NT2/D1 (cell line): ENCODE results near the gene BICDL1.

Experiments used
- DNase-seq: peaks from one replicate; pipeline ENCODE4 v3.0.0-alpha.2; 2011; ENCODE audit warnings: low read depth, low spot score
- H3K27me3 ChIP-seq: 2 replicates; pipeline ENCODE4 v1.6.0; 2011; ENCODE audit warnings: mild to moderate bottlenecking; ENCODE audit not compliant: insufficient read length, insufficient read depth
- H3K36me3 ChIP-seq: 2 replicates; pipeline ENCODE4 v1.6.1; 2011; ENCODE audit warnings: mild to moderate bottlenecking, low read length, mixed read lengths; ENCODE audit not compliant: insufficient read depth, insufficient read length
- H3K4me1 ChIP-seq: 2 replicates; pipeline ENCODE4 v1.5.1; 2011; ENCODE audit not compliant: insufficient read depth, insufficient read length
- H3K4me3 ChIP-seq: 2 replicates; pipeline ENCODE4 v1.5.1; 2011; ENCODE audit warnings: low read depth; ENCODE audit not compliant: insufficient read length
- H3K9ac ChIP-seq: 2 replicates; pipeline ENCODE4 v1.6.0; 2011; ENCODE audit warnings: low read depth; ENCODE audit not compliant: insufficient read length
- H3K9me3 ChIP-seq: 2 replicates; pipeline ENCODE4 v1.5.1; 2011; ENCODE audit warnings: mild to moderate bottlenecking, low read length; ENCODE audit not compliant: insufficient read depth
- SUZ12 ChIP-seq: IDR thresholded peaks from 2 replicates; pipeline ENCODE4 v1.6.1; 2011; ENCODE audit not compliant: insufficient read length, insufficient read depth; ENCODE audit errors: extremely low read depth
- YY1 ChIP-seq: IDR thresholded peaks from 2 replicates; pipeline ENCODE4 v1.6.1; 2011; ENCODE audit not compliant: insufficient read length, insufficient read depth
- ZNF274 ChIP-seq: IDR thresholded peaks from 2 replicates; pipeline ENCODE4 v1.6.1; 2011; ENCODE audit warnings: mild to moderate bottlenecking, low read depth, low read length

BICDL1 gene

GRCh38 chr12:119990382-119990874 lies 1.4 kb downstream of the BICDL1 start:
- no peak for DNase-seq
- peaks cover 9% of the 10 kb centered on the region for H3K4me1 ChIP-seq
- H3K9me3 ChIP-seq, result peaks cover 5% of the 10 kb centered on the region; the same call in 1 of the 2 replicates
- H3K9ac ChIP-seq, result peak overlapping the region; percentile 71
- peak overlapping the region; percentile 59 for H3K4me3 ChIP-seq
- H3K27me3 ChIP-seq, result peaks cover 40% of the 10 kb centered on the region
- no peaks in the 10 kb centered on the region for H3K36me3 ChIP-seq
- TF ChIP-seq YY1, result no peak
- TF ChIP-seq ZNF274, result no peak
- no peak for TF ChIP-seq SUZ12

- TF ChIP-seq SUZ12, result no peak
- no peak for TF ChIP-seq ZNF274
- TF ChIP-seq YY1, result no peak
- Histone ChIP-seq H3K9ac (no peak overlapping the region), H3K27me3 (peaks cover 28% of the 10 kb centered on the region)
These were observed 3.2 kb downstream of the BICDL1 start for GRCh38 chr12:119992129-119992705.

DNA sequence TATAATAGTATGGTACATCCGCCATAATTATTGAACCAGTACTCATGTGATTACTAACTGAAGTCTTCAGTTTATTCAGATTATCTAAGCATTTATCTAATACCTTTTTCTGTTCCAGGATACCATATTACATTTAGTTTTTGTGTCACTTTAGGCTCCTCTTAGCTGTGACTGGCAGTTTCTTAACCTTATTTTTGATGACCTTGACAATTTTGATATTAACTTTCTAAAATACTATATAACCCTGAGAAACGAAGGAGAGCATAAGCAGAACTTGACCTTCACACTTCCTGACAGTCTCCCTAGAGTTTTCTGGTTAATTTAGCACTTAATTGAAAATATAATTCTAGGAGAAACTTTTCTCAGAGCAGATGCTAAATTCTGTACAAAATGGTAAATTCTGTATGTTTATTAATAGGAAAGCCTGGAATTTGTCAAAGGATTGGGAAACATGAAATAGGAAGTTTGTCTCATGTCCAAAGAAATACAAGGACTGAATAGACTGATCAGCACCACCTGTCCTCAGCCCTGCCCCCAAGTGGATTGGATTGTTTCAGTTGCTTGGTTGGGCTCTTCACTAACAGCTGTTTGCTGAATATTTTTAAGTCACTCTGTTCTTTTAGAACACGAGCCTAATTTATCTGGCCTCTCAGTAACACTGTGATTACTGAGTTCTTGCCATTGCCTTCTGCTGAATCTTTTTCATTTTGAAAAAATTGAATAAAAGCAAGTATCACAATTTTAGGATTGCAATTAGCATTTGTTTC lies 6.0 kb downstream of the BICDL1 start:
- DNase-seq, result no peak
- Histone ChIP-seq H3K27me3 (peaks cover 16% of the 10 kb centered on the region), H3K36me3 (no peaks in the 10 kb centered on the region), H3K9ac (no peak overlapping the region), H3K9me3 (no peaks in the 10 kb centered on the region), H3K4me1 (peaks cover 6% of the 10 kb centered on the region), H3K4me3 (no peak overlapping the region)
- no peak for TF ChIP-seq SUZ12

More at GRCh38 chr12:119992129-119992705, 3.2 kb downstream of the BICDL1 start:
- H3K4me3 ChIP-seq, result no peak overlapping the region
- H3K9me3 ChIP-seq, result no peaks in the 10 kb centered on the region
- no peak for DNase-seq
- H3K4me1 ChIP-seq, result peaks cover 9% of the 10 kb centered on the region
- no peaks in the 10 kb centered on the region for H3K36me3 ChIP-seq

DNA sequence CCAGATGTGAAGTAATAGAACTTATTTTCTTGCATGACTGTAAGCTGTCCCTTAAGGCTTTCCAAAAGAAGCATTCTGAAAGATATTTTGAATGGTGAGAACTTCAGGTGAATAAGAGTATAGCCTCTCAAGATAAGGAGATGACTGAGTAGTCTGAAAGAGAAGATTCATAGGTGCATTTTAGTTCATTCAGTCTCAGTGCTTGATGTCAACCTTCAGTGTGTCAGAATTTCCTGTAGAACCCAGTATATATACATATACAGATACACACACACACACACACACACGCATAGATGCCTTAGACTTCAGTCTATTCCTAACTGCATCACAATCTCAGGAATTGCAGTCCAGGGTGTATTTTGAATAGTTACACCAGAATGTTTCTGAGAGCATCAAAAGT lies 7.4 kb downstream of the BICDL1 start:
- DNase-seq, result no peak
- no peak for TF ChIP-seq YY1
- TF ChIP-seq SUZ12, result no peak
- TF ChIP-seq ZNF274, result no peak
- Histone ChIP-seq H3K9ac (no peak overlapping the region), H3K4me3 (no peak overlapping the region), H3K9me3 (no peaks in the 10 kb centered on the region), H3K4me1 (no peaks in the 10 kb centered on the region), H3K36me3 (no peaks in the 10 kb centered on the region), H3K27me3 (peaks cover 3% of the 10 kb centered on the region)

- H3K36me3 ChIP-seq, result no peaks in the 10 kb centered on the region
- TF ChIP-seq YY1 (no peak), ZNF274 (no peak), SUZ12 (no peak)
- H3K9me3 ChIP-seq, result no peaks in the 10 kb centered on the region
- no peak for DNase-seq
- H3K27me3 ChIP-seq, result no peaks in the 10 kb centered on the region
- H3K4me1 ChIP-seq, result no peaks in the 10 kb centered on the region
- H3K9ac ChIP-seq, result no peak overlapping the region
- H3K4me3 ChIP-seq, result no peak overlapping the region
These were observed 9.6 kb downstream of the BICDL1 start for GRCh38 chr12:119998471-119999245.

GRCh38 chr12:120000556-120000955 lies 11.5 kb downstream of the BICDL1 start:
- no peak overlapping the region for H3K4me3 ChIP-seq
- H3K9ac ChIP-seq, result no peak overlapping the region
- TF ChIP-seq YY1 (no peak), ZNF274 (no peak), SUZ12 (no peak)
- H3K27me3 ChIP-seq, result no peaks in the 10 kb centered on the region
- H3K9me3 ChIP-seq, result no peaks in the 10 kb centered on the region
- H3K4me1 ChIP-seq, result no peaks in the 10 kb centered on the region
- no peaks in the 10 kb centered on the region for H3K36me3 ChIP-seq
- no peak for DNase-seq

DNA sequence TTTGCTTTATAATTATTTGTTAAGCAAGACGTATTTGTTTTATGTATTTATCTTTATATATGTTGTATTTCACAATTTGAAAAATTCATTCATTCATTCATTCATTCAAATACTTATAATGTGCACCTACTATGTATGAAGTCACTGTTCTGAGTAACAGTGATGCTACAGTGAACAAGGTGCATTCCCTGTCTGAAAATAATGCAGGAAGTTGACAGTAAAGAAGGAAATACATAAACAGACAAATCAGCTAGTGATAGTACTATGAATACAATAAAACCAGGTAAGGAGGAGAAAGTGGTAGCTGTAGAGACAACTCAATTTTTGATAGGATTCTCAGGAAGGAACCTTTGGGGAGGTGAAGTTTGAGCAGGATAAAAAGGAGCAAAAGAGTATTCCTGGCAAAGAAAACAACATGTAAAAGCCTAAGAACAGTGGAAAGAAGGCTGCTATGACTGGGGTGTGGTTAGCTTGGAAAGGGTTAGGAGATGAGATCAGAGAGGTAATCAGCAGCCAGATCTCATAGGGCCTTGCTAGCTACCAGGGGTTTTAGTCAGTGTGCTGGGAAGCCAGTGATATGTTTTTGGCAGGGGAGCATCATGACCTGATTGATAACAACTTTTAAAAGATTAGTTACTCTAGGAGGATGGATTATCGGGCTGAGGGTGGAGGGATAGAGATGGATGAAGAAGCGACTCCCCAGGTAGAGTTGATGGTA lies 17.4 kb downstream of the BICDL1 start:
- H3K4me1 ChIP-seq, result peaks cover 6% of the 10 kb centered on the region
- no peak for DNase-seq
- no peak overlapping the region for H3K9ac ChIP-seq
- no peaks in the 10 kb centered on the region for H3K27me3 ChIP-seq
- H3K9me3 ChIP-seq, result no peaks in the 10 kb centered on the region
- TF ChIP-seq ZNF274 (no peak), SUZ12 (no peak), YY1 (no peak)
- H3K36me3 ChIP-seq, result no peaks in the 10 kb centered on the region
- no peak overlapping the region for H3K4me3 ChIP-seq
